MCF 10A (cell line): Measurements from ENCODE around the gene RAB30. TPM values are rescaled to one million over a fixed set of nuclear protein-coding genes. Genes with fewer than 3 reads are reported as not detected.
A peak's percentile ranks its signal among the peaks of the same experiment; 100 is the strongest.

Source experiments
- BruUV-seq: library from RNA; stranded (reverse); fragments of 400-500 nt; replicated peaks from 2 replicates; lab custom pipeline; 2021; lab: Mats Ljungman, UMichigan
- CTCF ChIA-PET: fragments of 300-600 bp; sonication (Branson Sonifier 250); formaldehyde crosslinking; extraction: SDS; loops from one replicate; lab custom pipeline; 2021; ENCODE audit warnings: antibody characterized with exemption, inconsistent platforms; lab: Yijun Ruan, JAX
- POLR2A ChIA-PET: fragments of 300-600, 350-650 bp; sonication (Branson Sonifier 250); formaldehyde crosslinking; extraction: SDS; loops from one replicate; lab custom pipeline; 2020; ENCODE audit warnings: antibody characterized with exemption, inconsistent platforms; lab: Yijun Ruan, JAX
- DNase-seq: peaks from one replicate; pipeline ENCODE4 v3.0.0-alpha.2; 2018; ENCODE audit not compliant: unreplicated experiment
- H3K27ac Mint-ChIP-seq: one replicate; pipeline ENCODE4 v1.8.0; 2022; ENCODE audit warnings: mild to moderate bottlenecking, low read depth, mixed read lengths; ENCODE audit not compliant: unreplicated experiment
- H3K27me3 Mint-ChIP-seq: one replicate; pipeline ENCODE4 v1.8.0; 2022; ENCODE audit warnings: mixed read lengths; ENCODE audit not compliant: insufficient read depth, unreplicated experiment
- H3K36me3 Mint-ChIP-seq: one replicate; pipeline ENCODE4 v1.8.0; 2022; ENCODE audit warnings: mild to moderate bottlenecking, moderate library complexity, mixed read lengths; ENCODE audit not compliant: insufficient read depth, unreplicated experiment
- H3K4me1 Mint-ChIP-seq: one replicate; pipeline ENCODE4 v1.8.0; 2022; ENCODE audit warnings: mixed read lengths; ENCODE audit not compliant: insufficient read depth, unreplicated experiment
- H3K4me3 Mint-ChIP-seq: one replicate; pipeline ENCODE4 v1.8.0; 2022; ENCODE audit warnings: mild to moderate bottlenecking, moderate library complexity, mixed read lengths; ENCODE audit not compliant: unreplicated experiment
- H3K9me3 Mint-ChIP-seq: one replicate; pipeline ENCODE4 v1.8.0; 2022; ENCODE audit warnings: mixed read lengths; ENCODE audit not compliant: unreplicated experiment
- intact Hi-C: fragments of 100-400 bp; cut with micrococcal nuclease; formaldehyde crosslinking; loops from 2 replicates; pipeline ENCODE4 v1.14.1; 2022
- total RNA-seq: library from RNA; stranded (reverse); gene quantifications from 2 replicates; pipeline ENCODE4 v1.2.3, GENCODE V29; 2022
- TF ChIP-seq, protein P1 (sequence below): fragments of 200-600 bp; IDR thresholded peaks from one replicate; pipeline ENCODE4 v1.8.0; 2022; ENCODE audit warnings: antibody characterized with exemption, mild to moderate bottlenecking; ENCODE audit not compliant: unreplicated experiment

The RAB30 gene
- total RNA-seq, 1 experiment from 2014 or later = 12.5 TPM

GRCh38 chr11:83051760-83052671, 19.7 kb downstream of the RAB30 start:
- H3K9me3 Mint-ChIP-seq = no peaks in the 10 kb centered on the region
- no peaks in the 10 kb centered on the region for H3K27me3 Mint-ChIP-seq
- H3K4me3 Mint-ChIP-seq = peak overlapping the region; percentile 43
- CTCF ChIA-PET = interaction anchor here (0.6 to 3.3 kb wide), 14 partner anchors 10 to 189 kb away, joined by 3 to 15 read pairs (median 4); no protein-coding TSS in a partner anchor
- TF ChIP-seq, protein P1, sequence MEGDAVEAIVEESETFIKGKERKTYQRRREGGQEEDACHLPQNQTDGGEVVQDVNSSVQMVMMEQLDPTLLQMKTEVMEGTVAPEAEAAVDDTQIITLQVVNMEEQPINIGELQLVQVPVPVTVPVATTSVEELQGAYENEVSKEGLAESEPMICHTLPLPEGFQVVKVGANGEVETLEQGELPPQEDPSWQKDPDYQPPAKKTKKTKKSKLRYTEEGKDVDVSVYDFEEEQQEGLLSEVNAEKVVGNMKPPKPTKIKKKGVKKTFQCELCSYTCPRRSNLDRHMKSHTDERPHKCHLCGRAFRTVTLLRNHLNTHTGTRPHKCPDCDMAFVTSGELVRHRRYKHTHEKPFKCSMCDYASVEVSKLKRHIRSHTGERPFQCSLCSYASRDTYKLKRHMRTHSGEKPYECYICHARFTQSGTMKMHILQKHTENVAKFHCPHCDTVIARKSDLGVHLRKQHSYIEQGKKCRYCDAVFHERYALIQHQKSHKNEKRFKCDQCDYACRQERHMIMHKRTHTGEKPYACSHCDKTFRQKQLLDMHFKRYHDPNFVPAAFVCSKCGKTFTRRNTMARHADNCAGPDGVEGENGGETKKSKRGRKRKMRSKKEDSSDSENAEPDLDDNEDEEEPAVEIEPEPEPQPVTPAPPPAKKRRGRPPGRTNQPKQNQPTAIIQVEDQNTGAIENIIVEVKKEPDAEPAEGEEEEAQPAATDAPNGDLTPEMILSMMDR = no peak
- POLR2A ChIA-PET = interaction anchor here (0.5 to 4.0 kb wide), 24 partner anchors 9 to 622 kb away, joined by 3 to 134 read pairs (median 6); partner anchors contain the start of genes ANKRD42, DDIAS, PCF11 and PRCP
- H3K4me1 Mint-ChIP-seq = peaks cover 50% of the 10 kb centered on the region
- H3K27ac Mint-ChIP-seq = peak overlapping the region; percentile 84
- DNase-seq = peak; percentile 92
- no peaks in the 10 kb centered on the region for H3K36me3 Mint-ChIP-seq
- no TSS peak for BruUV-seq
- intact Hi-C loops = no loop called here

- H3K27ac Mint-ChIP-seq = peak overlapping the region; percentile 21
- no peaks in the 10 kb centered on the region for H3K9me3 Mint-ChIP-seq
- H3K4me1 Mint-ChIP-seq = peaks cover 54% of the 10 kb centered on the region
- H3K36me3 Mint-ChIP-seq = no peaks in the 10 kb centered on the region
- no peak overlapping the region for H3K4me3 Mint-ChIP-seq
- BruUV-seq = no TSS peak
- ChIA-PET POLR2A (interaction anchor here (0.6 to 3.1 kb wide), 5 partner anchors 14 to 111 kb away, joined by 3 to 24 read pairs (median 4); partner anchors contain the start of gene RAB30), CTCF (interaction anchor here (0.6 to 1.3 kb wide), 3 partner anchors 8 to 17 kb away, joined by 3 to 5 read pairs (median 4); no protein-coding TSS in a partner anchor)
- intact Hi-C loops = no loop called here
- TF ChIP-seq, protein P1 = no peak
- no peaks in the 10 kb centered on the region for H3K27me3 Mint-ChIP-seq
- DNase-seq = no peak
These were observed 24.0 kb downstream of the RAB30 start for GRCh38 chr11:83047515-83048225.

- BruUV-seq = no TSS peak
- no peaks in the 10 kb centered on the region for H3K36me3 Mint-ChIP-seq
- CTCF ChIA-PET = interaction anchor here (0.6 to 1.5 kb wide), 4 partner anchors 11 to 21 kb away, joined by 4 to 5 read pairs (median 4); no protein-coding TSS in a partner anchor
- no peaks in the 10 kb centered on the region for H3K27me3 Mint-ChIP-seq
- POLR2A ChIA-PET = interaction anchor here (0.7 to 5.4 kb wide), 6 partner anchors 13 to 110 kb away, joined by 3 to 48 read pairs (median 10); partner anchors contain the start of genes PCF11 and RAB30
- intact Hi-C loops = no loop called here
- H3K4me3 Mint-ChIP-seq = no peak overlapping the region
- TF ChIP-seq, protein P1 = no peak
- no peaks in the 10 kb centered on the region for H3K9me3 Mint-ChIP-seq
- H3K4me1 Mint-ChIP-seq = peaks cover 45% of the 10 kb centered on the region
- no peak overlapping the region for H3K27ac Mint-ChIP-seq
- no peak for DNase-seq
These were observed 25.0 kb downstream of the RAB30 start for GRCh38 chr11:83046621-83047172.
